H7 (cell line): ENCODE data around the gene PLPP7. TPM values are rescaled to one million over a fixed set of nuclear protein-coding genes. Genes with fewer than 3 reads are reported as not detected.
A peak's percentile ranks its signal among the peaks of the same experiment; 100 is the strongest.
"Not testable (repeated sequence)": the region's sequence is repeated elsewhere in the genome, so short reads cannot be mapped to it uniquely, and the experiment has no call there.

Source experiments
- DNase-seq: peaks from one replicate; pipeline ENCODE4 v3.0.0; 2012
- H3K27me3 ChIP-seq: 2 replicates; pipeline ENCODE4 v1.6.0; 2011; ENCODE audit warnings: mild to moderate bottlenecking, low read length; ENCODE audit not compliant: control insufficient read depth, insufficient read depth
- H3K36me3 ChIP-seq: replicated peaks from 2 replicates; pipeline ENCODE4 v1.5.1; 2011; ENCODE audit warnings: low read length; ENCODE audit not compliant: control insufficient read depth, insufficient read depth
- H3K4me3 ChIP-seq: 2 replicates; pipeline ENCODE4 v1.5.1; 2011; ENCODE audit warnings: low read depth, mild to moderate bottlenecking, control low read depth, low read length, moderate library complexity; ENCODE audit not compliant: insufficient read depth
- total RNA-seq: library from RNA; depleted of rRNA; stranded (reverse); fragments of >200 nt; shearing (Covaris generic); gene quantifications from 2 replicates; pipeline ENCODE4 v1.2.3, GENCODE V29; 2014

PLPP7 gene
- total RNA-seq, 1 experiment from 2014 or later = 8.2 TPM

DNA sequence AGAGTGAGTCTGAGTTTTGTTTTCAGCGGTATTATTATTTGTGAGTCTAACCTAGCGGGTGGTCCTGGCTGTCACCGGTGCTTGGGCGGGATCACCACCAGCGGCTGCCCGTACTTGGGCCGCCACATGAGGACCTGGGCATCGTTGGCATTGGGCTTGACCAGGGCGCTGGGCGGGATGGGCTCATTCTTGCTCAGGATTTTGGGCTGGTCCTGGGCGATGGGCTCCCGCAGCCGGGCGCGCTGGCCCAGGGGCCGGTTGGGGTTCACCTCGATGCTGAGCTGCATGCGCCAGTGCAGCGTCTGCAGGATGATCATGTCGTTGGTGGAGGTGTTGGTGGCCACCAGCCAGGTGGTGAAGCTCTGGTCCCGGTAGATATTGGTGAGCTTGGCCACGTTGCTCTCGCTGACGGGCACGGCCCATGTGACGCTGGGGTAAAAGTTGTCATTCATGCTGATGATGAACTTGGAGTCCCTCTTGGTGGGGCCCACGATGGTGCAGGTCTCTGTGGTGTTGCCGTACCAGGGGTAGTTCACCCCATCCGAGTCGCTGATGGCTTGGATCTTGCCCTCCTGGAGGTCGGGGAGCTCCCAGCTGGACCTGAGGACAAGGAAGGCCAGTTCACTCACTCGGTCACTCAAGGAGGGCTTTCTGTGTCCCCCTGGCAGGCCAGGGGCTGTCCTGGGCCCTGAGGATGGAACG lies 28.6 kb upstream of the PLPP7 start:
- Histone ChIP-seq H3K27me3 (no peaks in the 10 kb centered on the region), H3K4me3 (no peak overlapping the region), H3K36me3 (no peaks in the 10 kb centered on the region)
- DNase-seq = peak; percentile 62

DNA sequence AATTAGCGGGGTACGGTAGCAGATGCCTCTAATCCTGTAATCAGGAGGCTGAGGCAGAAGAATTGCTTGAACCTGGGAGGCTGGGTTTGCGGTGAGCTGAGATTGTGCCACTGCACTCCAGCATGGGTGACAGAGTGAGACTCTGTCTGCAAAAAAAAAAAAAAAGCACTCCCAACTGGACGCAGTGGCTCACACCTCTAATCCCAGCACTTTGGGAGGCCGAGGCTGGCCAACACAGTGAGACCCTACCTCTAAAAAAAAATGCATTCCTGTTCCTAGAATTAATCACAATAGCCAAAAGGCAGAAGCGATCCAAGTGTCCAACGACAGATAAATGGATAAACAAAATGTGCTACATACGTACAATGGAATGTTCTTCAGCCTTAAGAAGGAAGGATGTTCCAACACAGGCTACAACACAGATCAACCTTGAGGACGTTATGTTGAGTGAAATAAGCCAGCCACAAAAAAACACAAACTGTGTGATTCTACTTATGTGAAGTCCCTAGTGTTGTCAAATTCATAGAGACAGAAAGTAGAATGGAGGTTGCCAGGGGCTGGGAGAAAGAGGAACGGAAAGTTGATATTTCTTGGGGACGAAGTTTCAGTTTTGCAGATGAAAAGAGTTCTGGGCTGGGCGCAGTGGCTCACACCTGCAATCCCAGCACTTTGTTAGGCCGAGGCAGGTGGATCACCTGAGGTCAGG lies 27.0 kb upstream of the PLPP7 start:
- Histone ChIP-seq H3K27me3 (no peaks in the 10 kb centered on the region), H3K4me3 (no peak overlapping the region), H3K36me3 (no peaks in the 10 kb centered on the region)
- no peak for DNase-seq

DNA sequence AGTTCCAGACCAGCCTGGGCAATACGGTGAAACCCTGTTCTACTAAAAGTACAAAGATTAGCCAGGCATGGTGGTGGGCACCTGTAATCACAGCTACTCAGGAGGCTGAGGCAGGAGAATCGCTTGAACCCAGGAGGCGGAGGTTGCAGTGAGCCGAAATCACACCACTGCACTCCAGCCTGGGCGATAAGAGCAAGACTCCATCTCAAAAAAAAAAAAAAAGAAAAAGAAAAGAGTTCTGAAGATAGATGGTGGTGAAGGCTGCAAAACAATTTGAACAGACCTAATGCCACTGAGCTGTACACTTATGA lies 26.5 kb upstream of the PLPP7 start:
- not testable (repeated sequence) for DNase-seq

DNA sequence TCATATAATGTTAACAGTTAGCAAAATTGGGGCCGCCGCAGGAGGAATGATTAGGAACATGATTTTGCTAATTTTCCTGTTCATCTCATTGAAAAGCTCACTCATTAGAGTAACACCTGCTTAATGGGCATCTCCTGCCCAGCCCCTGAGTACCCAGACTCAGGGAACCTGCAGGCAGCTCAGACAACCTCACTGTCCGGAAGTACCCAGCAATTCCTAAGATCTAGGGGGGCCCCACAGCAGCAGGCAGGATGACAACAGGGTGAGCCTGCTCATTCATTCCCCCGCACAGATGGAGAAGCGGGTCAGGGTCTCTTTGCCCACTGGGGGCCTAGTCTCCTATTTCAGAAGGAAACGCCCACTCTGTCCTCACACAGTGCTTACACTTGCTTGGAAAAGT lies 25.8 kb upstream of the PLPP7 start:
- no peak overlapping the region for H3K4me3 ChIP-seq
- H3K27me3 ChIP-seq = no peaks in the 10 kb centered on the region
- no peaks in the 10 kb centered on the region for H3K36me3 ChIP-seq
- peak; percentile 49 for DNase-seq

More for the DNA sequence above, 26.5 kb upstream of the PLPP7 start:
- not testable (repeated sequence) for H3K4me3 ChIP-seq, H3K36me3 ChIP-seq, H3K27me3 ChIP-seq

DNA sequence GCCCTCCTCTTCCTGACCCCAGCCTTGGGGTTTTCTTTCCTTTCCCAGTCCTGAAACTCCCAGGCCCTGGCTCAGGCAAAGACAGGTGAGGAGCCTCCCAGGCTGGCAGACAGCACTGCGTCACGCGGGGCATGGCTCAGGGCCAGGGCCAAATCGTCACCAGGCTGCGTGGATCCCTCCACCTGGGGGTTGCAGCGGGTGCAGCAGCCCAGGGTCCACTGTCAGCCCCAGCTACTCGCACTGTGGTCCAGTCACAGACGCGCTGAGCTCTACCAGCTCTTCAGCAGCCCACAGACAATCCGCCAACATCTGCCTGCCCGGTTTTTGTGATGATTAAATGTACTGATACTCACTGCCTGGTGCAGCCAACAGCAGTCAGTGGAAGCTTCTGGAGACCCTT lies 25.3 kb upstream of the PLPP7 start:
- Histone ChIP-seq H3K27me3 (no peaks in the 10 kb centered on the region), H3K36me3 (no peaks in the 10 kb centered on the region), H3K4me3 (no peak overlapping the region)
- DNase-seq = peak; percentile 79

DNA sequence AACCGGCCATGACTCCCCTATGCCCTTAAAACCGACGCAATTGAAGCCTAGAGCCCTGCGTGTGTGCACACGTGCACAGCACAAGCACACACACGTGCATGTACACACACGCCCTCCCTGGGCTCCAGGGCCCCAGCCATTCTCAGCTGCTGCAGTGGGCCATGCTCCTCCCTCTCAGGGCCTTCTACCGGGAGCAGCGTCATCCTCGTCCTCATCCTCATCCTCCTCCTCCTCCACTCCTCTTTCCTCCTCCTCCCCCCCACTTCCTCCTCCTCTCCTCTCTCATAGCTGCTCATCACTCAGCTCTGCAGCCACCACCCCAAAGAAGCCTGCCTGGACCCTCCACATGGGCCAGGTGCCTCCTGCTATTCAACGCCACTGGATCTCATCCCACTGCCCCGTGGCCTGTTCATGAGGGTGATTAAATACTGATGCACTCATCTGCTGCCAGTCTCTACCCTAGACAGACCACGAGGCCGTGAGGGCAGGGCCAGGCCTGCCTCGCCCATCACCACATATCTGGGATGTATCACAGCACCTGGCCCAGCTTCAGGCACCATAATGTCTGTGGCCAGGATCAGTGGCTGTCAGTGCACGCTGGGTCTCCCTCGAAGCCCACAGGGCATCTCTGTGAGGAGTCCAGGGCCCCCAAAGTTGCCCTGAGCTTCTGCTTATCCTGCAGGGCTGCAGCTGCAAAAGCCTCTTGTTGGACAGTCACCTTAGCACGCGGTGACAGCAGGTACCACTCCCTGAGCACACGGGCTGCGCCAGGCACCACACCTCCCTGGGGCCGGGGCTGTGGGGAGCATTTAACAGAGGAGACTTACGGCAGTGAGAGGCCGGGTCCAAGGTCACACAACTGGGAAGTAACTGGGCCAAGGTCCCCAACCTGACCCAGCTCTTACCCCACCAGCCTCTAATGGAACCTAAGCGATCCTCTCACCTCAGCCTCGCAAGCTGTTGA lies 23.0 kb upstream of the PLPP7 start:
- no peaks in the 10 kb centered on the region for H3K27me3 ChIP-seq

DNA sequence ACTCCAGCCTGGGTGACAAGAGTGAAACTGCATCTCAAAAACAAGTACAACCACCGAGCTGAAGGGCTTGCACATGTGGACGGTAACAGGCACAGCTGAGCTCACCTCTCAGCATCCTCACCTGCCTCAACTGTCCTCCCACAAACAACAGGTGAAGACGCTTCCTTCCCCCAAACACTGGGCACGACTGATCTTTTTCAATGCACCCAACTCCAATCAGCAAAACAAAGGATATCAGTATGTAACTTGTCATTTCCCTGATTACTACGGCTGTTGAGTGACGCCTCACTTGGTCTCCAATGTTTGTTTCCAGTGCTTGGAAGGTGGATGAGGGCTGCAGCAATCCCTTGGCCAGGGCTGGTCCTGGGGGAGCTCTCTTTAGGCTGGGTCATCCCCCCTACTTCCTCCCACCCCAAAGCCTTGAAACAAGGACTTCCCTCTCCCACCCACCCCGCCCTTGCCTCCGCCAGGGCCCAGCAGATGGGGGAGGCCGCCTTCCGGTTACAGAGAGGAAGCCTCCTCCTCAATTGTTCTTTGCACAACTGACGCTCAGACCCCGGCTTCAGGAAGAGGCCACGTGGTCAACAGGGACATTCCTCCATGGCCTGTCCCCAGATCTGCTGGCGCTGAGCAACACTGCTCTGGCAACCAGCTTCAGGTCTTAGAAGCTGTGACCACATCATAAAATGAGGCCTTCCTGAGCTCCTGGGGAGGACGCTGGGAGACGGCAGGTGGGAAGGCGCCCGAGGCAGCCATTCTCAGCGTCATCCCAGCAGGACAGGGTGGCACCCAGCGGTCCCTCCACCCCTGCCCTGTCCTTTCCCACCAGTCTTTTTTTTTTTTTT lies 19.1 kb upstream of the PLPP7 start:
- no peaks in the 10 kb centered on the region for H3K36me3 ChIP-seq
- H3K4me3 ChIP-seq = no peak overlapping the region
- H3K27me3 ChIP-seq = peaks cover 2% of the 10 kb centered on the region; the same call in 1 of the 2 replicates
- DNase-seq = peak; percentile 74

More for the DNA sequence above, 23.0 kb upstream of the PLPP7 start:
- Histone ChIP-seq H3K36me3 (no peaks in the 10 kb centered on the region), H3K4me3 (no peak overlapping the region)
- DNase-seq = peak; percentile 37

DNA sequence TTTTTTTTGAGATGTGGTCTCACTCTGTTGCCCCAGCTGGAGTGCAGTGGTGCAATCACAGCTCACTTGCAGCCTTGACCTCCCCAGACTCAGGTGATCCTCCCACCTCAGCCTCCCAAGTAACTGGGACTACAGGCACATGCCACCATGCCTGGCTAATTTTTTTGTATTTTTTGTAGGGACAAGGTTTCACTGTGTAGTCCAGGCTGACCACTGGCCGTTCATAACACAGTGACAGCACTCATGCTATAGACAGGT lies 18.6 kb upstream of the PLPP7 start:
- H3K27me3 ChIP-seq, H3K36me3 ChIP-seq, H3K4me3 ChIP-seq, DNase-seq: not testable (repeated sequence)

DNA sequence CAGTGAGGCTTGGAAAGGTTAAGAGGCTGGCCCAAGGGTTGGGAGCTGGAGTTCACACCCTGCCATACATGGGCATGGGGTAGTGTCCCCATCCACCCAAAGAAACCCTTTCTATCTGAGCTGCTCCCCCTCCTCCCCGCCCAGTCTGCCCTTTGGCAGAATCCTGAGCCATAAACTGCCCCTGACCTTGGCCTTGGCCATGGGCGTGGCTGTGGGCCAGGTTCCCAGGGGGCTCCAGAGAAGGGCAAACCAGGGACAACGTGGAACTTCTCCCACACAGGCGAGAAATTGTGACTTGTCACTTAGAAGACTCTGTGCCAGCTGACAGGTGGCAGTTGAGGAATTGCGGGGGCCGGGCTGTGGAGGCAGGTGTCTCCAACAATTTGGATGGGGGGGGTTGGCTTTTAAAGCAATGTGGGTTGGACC lies 18.0 kb upstream of the PLPP7 start:
- Histone ChIP-seq H3K27me3 (peaks cover 13% of the 10 kb centered on the region), H3K36me3 (no peaks in the 10 kb centered on the region), H3K4me3 (no peak overlapping the region)
- peak; percentile 35 for DNase-seq

DNA sequence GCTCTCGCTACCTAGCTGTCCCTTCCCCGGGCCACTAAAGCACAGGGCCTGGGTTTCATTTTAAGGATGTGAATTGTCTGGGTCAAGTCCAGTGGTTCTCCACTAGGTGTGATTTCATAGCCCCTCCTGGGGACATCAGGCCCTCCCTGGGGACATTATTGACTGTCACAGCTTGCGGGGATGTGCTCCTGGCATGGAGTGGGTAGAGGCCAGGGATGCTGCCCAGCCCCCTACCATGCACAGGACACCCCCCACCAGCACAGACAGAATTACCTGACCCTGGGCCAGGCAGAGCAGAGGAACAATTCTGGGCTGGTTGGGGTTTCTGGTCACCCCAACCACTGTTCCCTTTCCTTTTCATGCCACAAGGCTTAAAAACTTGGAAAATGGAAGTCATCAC lies 17.3 kb upstream of the PLPP7 start:
- no peak for DNase-seq
- Histone ChIP-seq H3K4me3 (no peak overlapping the region), H3K27me3 (peaks cover 17% of the 10 kb centered on the region), H3K36me3 (no peaks in the 10 kb centered on the region)

DNA sequence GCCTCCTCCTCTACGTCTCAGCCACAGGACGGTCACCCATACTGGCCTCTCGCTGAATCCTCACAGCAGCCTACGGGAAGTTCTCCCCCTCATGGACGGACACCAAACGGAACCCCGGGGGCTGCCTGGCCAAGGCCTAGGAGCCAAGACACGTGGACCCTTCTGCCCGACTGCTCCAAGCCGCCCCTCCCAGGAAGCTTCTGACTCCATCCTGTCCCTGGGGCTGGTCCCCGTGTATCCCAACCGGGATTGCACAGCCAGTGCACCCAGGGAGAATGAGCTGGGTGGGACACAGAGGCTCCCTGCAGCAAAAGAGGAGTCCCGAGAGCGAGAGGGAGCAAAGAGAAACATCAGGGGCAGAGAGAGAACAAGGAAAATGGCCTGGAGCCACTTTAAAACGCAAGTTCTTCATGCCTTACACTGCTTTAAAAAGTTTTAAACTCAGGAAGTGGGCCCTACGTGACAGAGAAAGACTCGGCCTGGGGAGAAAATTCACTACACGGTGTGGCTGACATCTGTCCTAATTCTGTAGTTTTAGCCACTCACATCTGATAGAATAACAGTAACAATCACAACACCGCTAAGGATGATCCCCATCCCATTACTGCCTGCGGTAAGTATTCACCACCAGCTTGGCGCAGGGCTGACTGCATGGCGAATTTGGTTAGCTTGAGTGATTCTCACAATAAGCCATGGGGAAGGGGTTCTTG lies 16.2 kb upstream of the PLPP7 start:
- peaks cover 18% of the 10 kb centered on the region for H3K27me3 ChIP-seq
- no peaks in the 10 kb centered on the region for H3K36me3 ChIP-seq
- DNase-seq = peak; percentile 64
- H3K4me3 ChIP-seq = no peak overlapping the region

DNA sequence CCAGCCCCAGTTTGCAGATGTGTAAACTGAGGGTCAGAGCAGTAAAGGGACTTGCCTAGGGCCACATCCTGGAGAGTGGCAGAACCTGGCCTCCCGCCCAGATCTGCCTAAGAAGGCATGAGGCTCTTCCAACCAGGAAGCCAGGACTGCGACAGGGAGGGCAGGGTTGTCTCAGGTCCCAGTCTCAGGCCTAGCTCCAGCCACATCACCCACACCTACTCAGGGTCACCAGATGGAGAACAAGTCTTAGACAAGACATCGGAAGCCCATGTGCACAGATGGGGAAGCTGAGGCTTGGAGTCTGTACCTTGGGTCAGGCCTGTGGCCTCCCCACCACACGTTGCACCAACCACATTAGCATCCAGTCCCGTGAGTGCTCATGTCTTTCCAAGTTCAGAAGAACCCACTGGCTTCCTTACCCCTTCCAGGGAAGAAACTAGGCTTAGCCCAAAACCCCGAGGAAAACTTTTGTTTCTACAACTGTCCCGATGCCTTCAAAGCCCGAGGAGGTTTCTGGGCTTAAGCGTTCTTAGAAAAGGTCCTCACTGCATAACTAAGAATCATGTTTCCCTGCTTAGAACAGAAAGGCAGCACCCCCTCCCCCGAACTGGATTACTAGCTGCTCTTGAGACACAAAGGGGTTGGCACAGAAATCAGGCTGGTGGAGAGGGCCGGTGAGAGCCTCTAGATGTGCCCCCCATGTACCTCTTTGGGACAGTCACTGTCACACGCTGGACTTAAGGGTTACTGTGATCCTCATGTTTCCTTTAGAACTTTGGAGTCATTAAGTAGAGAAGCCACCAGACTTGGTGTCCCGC lies 15.5 kb upstream of the PLPP7 start:
- peaks cover 18% of the 10 kb centered on the region for H3K27me3 ChIP-seq
- no peak for DNase-seq
- H3K4me3 ChIP-seq = no peak overlapping the region
- H3K36me3 ChIP-seq = no peaks in the 10 kb centered on the region

DNA sequence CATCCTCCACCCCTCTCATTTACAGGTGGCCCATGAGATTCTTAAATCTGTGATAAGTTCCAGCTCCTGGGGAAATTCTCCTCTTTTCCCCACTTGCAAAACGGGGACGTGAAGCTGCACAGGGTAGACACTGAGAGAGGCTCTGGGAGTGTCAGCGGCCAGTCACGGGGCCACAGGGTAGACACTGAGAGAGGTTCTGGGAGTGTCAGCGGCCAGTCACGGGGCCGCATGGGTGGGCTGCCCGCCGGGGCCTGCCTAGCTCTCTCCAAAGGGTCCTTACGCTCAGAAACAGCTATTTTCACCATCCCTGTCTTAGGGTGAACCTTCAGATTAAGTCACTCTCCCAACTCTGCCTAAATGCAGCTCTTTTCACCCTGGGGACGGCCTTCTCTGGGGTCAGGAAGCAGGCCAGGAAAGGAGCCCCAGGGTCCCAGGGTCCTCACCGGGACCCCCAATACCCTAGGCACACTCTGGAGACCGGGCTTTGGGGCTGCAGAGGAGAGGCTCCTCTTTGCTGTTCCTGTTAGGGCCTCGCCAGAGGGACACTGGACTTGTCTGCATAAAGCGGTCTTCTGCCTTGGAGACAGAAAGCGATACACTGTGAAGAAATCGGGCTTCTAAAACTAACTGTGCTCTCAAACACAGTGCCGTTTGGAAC lies 14.7 kb upstream of the PLPP7 start:
- Histone ChIP-seq H3K36me3 (no peaks in the 10 kb centered on the region), H3K27me3 (peaks cover 18% of the 10 kb centered on the region), H3K4me3 (no peak overlapping the region)
- DNase-seq = no peak
